A549 (cell line): ENCODE data around the gene NMT1. TPM values are rescaled to one million over a fixed set of nuclear protein-coding genes. Genes with fewer than 3 reads are reported as not detected.

Source experiments
- ATAC-seq, 2 experiments: fragments of 200-7000 bp in 1 of 2; fragments of >200 bp in 1 of 2; cut with Nextera tagmentation in 1 of 2; cut with Tn5 transposase in 1 of 2; 3 replicates each; pipeline versions ENCODE4 v1.8.0 to v1.9.1; 2018 to 2020; ENCODE audit warnings: mild to moderate bottlenecking in 1 of 2, moderate library complexity in 1 of 2
- CTCF ChIA-PET: fragments of 300-600 bp; sonication (Branson Sonifier 250); formaldehyde crosslinking; extraction: SDS; loops from one replicate; lab custom pipeline; 2021; ENCODE audit warnings: antibody characterized with exemption, inconsistent platforms; lab: Yijun Ruan, JAX
- POLR2A ChIA-PET: fragments of 350-600 bp; formaldehyde crosslinking; extraction: SDS; loops from one replicate; lab custom pipeline; 2021; ENCODE audit warnings: antibody characterized with exemption, inconsistent platforms; lab: Yijun Ruan, JAX
- DNase-seq, 2 experiments: peaks; one replicate each; pipeline versions ENCODE4 v3.0.0 to v3.0.0-alpha.2; 2011 to 2016; ENCODE audit warnings: low read depth in 1 of 2, low spot score in 1 of 2
- FAIRE-seq: peaks from 2 replicates; lab custom pipeline; 2011; peaks lifted over from hg19 to GRCh38; lab: Jason Lieb, UNC
- H3K27ac ChIP-seq, 2 experiments: fragments of >200 bp; sonication (Bioruptor Twin); formaldehyde crosslinking; 3 replicates each; pipeline ENCODE4 v1.5.1; 2016 to 2017
- H3K4me1 ChIP-seq: fragments of >200 bp; sonication (Bioruptor Twin); formaldehyde crosslinking; 3 replicates; pipeline ENCODE4 v1.6.1; 2016
- H3K4me2 ChIP-seq: fragments of >200 bp; sonication (Bioruptor Twin); formaldehyde crosslinking; 3 replicates; pipeline ENCODE4 v1.6.1; 2016
- H3K4me3 ChIP-seq: fragments of >200 bp; sonication (Bioruptor Twin); formaldehyde crosslinking; 3 replicates; pipeline ENCODE4 v1.5.1; 2016
- H3K9me3 ChIP-seq: fragments of >200 bp; sonication (Bioruptor Twin); formaldehyde crosslinking; 3 replicates; pipeline ENCODE4 v1.6.1; 2016
- CBX2 ChIP-seq: fragments of 200-600 bp; sonication (generic); IDR thresholded peaks from 2 replicates; pipeline ENCODE4 v1.6.1; 2016; ENCODE audit warnings: low read depth, mild to moderate bottlenecking, borderline replicate concordance
- CBX8 ChIP-seq: fragments of 200-600 bp; sonication (generic); IDR thresholded peaks from 2 replicates; pipeline ENCODE4 v1.6.1; 2016
- CHD2 ChIP-seq: fragments of 150-350 bp; IDR thresholded peaks from 2 replicates; pipeline ENCODE4 v1.6.1; 2014; ENCODE audit warnings: low read length; ENCODE audit not compliant: partially characterized antibody
- ESRRA ChIP-seq: fragments of 150-350 bp; IDR thresholded peaks from 2 replicates; pipeline ENCODE4 v1.6.1; 2014; ENCODE audit warnings: mild to moderate bottlenecking, low read length, borderline replicate concordance
- GATA3 ChIP-seq: IDR thresholded peaks from 2 replicates; pipeline ENCODE4 v1.6.1; 2012; ENCODE audit warnings: borderline replicate concordance
- HDAC2 ChIP-seq: fragments of 200-600 bp; sonication (generic); IDR thresholded peaks from 2 replicates; pipeline ENCODE4 v1.6.1; 2016
- HOXA7 ChIP-seq: fragments of 250-450 bp; sonication (Bioruptor Pico); IDR thresholded peaks from 2 replicates; pipeline ENCODE4 v1.5.0; 2020; ENCODE audit warnings: mild to moderate bottlenecking, moderate library complexity
- HOXB13 ChIP-seq: fragments of 250-450 bp; sonication (Bioruptor Pico); IDR thresholded peaks from 2 replicates; pipeline ENCODE4 v1.5.0; 2020; ENCODE audit warnings: low read depth, mild to moderate bottlenecking, moderate library complexity
- HOXB5 ChIP-seq: fragments of 250-450 bp; sonication (Bioruptor Pico); IDR thresholded peaks from 2 replicates; pipeline ENCODE4 v1.5.0; 2020; ENCODE audit warnings: mild to moderate bottlenecking, moderate library complexity
- JUN ChIP-seq, 2 experiments: fragments of >200 bp; sonication (Bioruptor Twin); formaldehyde crosslinking; IDR thresholded peaks; 2 replicates in 1 of 2; 3 replicates in 1 of 2; pipeline ENCODE4 v1.6.1; 2016 to 2017
- JUNB ChIP-seq: fragments of >200 bp; sonication (Bioruptor Twin); formaldehyde crosslinking; IDR thresholded peaks from 2 replicates; pipeline ENCODE4 v1.6.1; 2016
- KDM1A ChIP-seq: fragments of 200-600 bp; sonication (generic); IDR thresholded peaks from 2 replicates; pipeline ENCODE4 v1.6.1; 2016; ENCODE audit warnings: low read depth, mild to moderate bottlenecking
- KDM5A ChIP-seq: fragments of 200-600 bp; sonication (generic); IDR thresholded peaks from 2 replicates; pipeline ENCODE4 v1.6.1; 2016; ENCODE audit warnings: antibody characterized with exemption, mild to moderate bottlenecking
- MAFK ChIP-seq: fragments of 450-650 bp; IDR thresholded peaks from 2 replicates; pipeline ENCODE4 v1.6.1; 2014; ENCODE audit not compliant: partially characterized antibody
- MAZ ChIP-seq: fragments of 150-350 bp; IDR thresholded peaks from 2 replicates; pipeline ENCODE4 v1.6.1; 2014; ENCODE audit warnings: antibody characterized with exemption, low read depth, low read length, borderline replicate concordance
- NFE2L2 ChIP-seq: fragments of 150-350 bp; conservative IDR thresholded peaks from 2 replicates; pipeline ENCODE4 v1.6.1; 2014; ENCODE audit warnings: low read length
- NPAS2 ChIP-seq: fragments of 250-450 bp; sonication (Bioruptor Pico); IDR thresholded peaks from 2 replicates; pipeline ENCODE4 v1.8.0; 2022; ENCODE audit warnings: mild to moderate bottlenecking, moderate library complexity, borderline replicate concordance
- NR3C1 ChIP-seq: fragments of >200 bp; sonication (Bioruptor Twin); formaldehyde crosslinking; IDR thresholded peaks from 3 replicates; pipeline ENCODE4 v1.6.1; 2017
- POLR2A ChIP-seq: IDR thresholded peaks from 2 replicates; pipeline ENCODE4 v1.6.1; 2012; ENCODE audit warnings: mild to moderate bottlenecking, low read length
- POLR2AphosphoS2 ChIP-seq: conservative IDR thresholded peaks from 2 replicates; pipeline ENCODE4 v1.6.1; 2012; ENCODE audit warnings: low read length, improper control_type of control experiment, inconsistent platforms
- RARB ChIP-seq: fragments of 250-450 bp; sonication (Bioruptor Pico); IDR thresholded peaks from 2 replicates; pipeline ENCODE4 v1.8.0; 2021; ENCODE audit warnings: mild to moderate bottlenecking, moderate library complexity
- RNF2 ChIP-seq: fragments of 200-600 bp; sonication (generic); IDR thresholded peaks from 2 replicates; pipeline ENCODE4 v1.6.1; 2016; ENCODE audit warnings: low read depth, mild to moderate bottlenecking, antibody characterized with exemption, moderate library complexity, borderline replicate concordance
- SMC3 ChIP-seq: fragments of >200 bp; sonication (Bioruptor Twin); formaldehyde crosslinking; IDR thresholded peaks from 3 replicates; pipeline ENCODE4 v1.6.1; 2018; ENCODE audit warnings: inconsistent platforms
- SREBF2 ChIP-seq: fragments of 450-650 bp; IDR thresholded peaks from 2 replicates; pipeline ENCODE4 v1.6.1; 2014; ENCODE audit warnings: mild to moderate bottlenecking, moderate library complexity
- TFCP2L1 ChIP-seq: fragments of 250-450 bp; sonication (Bioruptor Pico); IDR thresholded peaks from 2 replicates; pipeline ENCODE4 v1.5.0; 2021; ENCODE audit warnings: mild to moderate bottlenecking
- TP53 ChIP-seq: fragments of 250-450 bp; sonication (Bioruptor Pico); IDR thresholded peaks from 2 replicates; pipeline ENCODE4 v1.5.0; 2021; ENCODE audit warnings: mild to moderate bottlenecking, moderate library complexity
- ZC3H11A ChIP-seq: fragments of 450-650 bp; IDR thresholded peaks from 2 replicates; pipeline ENCODE4 v1.6.1; 2014; ENCODE audit warnings: antibody characterized with exemption, mild to moderate bottlenecking
- ZFP36 ChIP-seq: fragments of 450-650 bp; IDR thresholded peaks from 2 replicates; pipeline ENCODE4 v1.6.1; 2014; ENCODE audit warnings: borderline replicate concordance; ENCODE audit not compliant: partially characterized antibody
- ZNF302 ChIP-seq: fragments of 250-450 bp; sonication (Bioruptor Pico); IDR thresholded peaks from 2 replicates; pipeline ENCODE4 v1.9.0; 2021; ENCODE audit warnings: inconsistent platforms, mild to moderate bottlenecking, moderate library complexity
- ZSCAN20 ChIP-seq: fragments of 250-450 bp; sonication (Bioruptor Pico); IDR thresholded peaks from 2 replicates; pipeline ENCODE4 v1.8.0; 2022; ENCODE audit warnings: mild to moderate bottlenecking, moderate library complexity
- WGBS: methylation state at CpG from one replicate; pipeline ENCODE4 v1.1.6; 2017; ENCODE audit errors: missing lambda C conversion rate; 5-methylcytosine and 5-hydroxymethylcytosine counted together
- polyA plus RNA-seq, 4 experiments: library from polyadenylated mRNA; depleted of rRNA in 3 of 4; stranded (reverse); fragments of >200 nt; fragmentation: RNase III in 1 of 4; extraction: RNeasy Plus Mini Kit Qiagen cat#74134 plus additional on column Dnase treatment in 1 of 4; gene quantifications; 2 replicates in 3 of 4; 3 replicates in 1 of 4; pipeline ENCODE4 v1.2.3, GENCODE V29; 2011 to 2017
- TF ChIP-seq, protein P1 (sequence below): fragments of >200 bp; sonication (Bioruptor Twin); formaldehyde crosslinking; IDR thresholded peaks from 3 replicates; pipeline ENCODE4 v1.5.1; 2016
- TF ChIP-seq, protein P2 (sequence below): fragments of 150-350 bp; IDR thresholded peaks from 2 replicates; pipeline ENCODE4 v1.6.1; 2014; ENCODE audit warnings: low read depth, mild to moderate bottlenecking, low read length
- TF ChIP-seq, protein P3 (sequence below): fragments of >200 bp; sonication (Bioruptor Twin); formaldehyde crosslinking; IDR thresholded peaks from 2 replicates; pipeline ENCODE4 v1.6.1; 2016
- TF ChIP-seq, protein P4 (sequence below): IDR thresholded peaks from 2 replicates; pipeline ENCODE4 v1.6.1; 2012
- TF ChIP-seq, protein P5 (sequence below): fragments of >200 bp; sonication (Bioruptor Twin); formaldehyde crosslinking; IDR thresholded peaks from 3 replicates; pipeline ENCODE4 v1.6.1; 2016

Gene NMT1
- polyA plus RNA-seq, 2 of the 4 experiments (the other 2 are of a cell fraction), result 82.9 to 270 TPM

DNA sequence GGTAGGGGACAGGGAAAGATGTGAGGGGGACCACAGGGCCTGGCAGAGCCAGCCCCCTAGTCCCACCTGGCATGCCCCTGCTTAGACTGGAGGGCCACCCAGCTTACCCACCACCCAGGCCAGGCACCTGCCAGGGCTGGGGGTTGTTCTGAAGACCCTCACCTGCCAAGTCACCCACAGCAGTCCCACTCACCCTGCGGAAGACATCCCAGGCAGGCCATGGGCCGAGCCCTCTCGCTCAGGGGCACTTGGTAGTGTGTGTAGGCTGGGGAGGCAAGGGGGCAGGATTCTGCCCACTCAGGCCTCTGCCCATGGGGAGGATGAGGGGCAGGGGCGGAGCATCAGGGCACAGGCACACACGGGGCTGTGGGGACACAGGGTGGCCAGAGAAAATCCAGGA lies 67.2 kb downstream of the NMT1 start:
- ATAC-seq (no peak), FAIRE-seq (no peak), DNase-seq (no peak)
- Histone ChIP-seq H3K4me2 (peak overlapping the region; percentile 90), H3K9me3 (no peaks in the 10 kb centered on the region), H3K4me3 (peak overlapping the region; percentile 98; the same call in 2 of the 3 replicates), H3K4me1 (peaks cover 77% of the 10 kb centered on the region)
- CTCF ChIA-PET, result interaction anchor here (1.0 to 20.1 kb wide), 10 partner anchors 12 to 217 kb away, joined by 3 to 742 read pairs (median 105); partner anchors contain the start of genes HEXIM1 and HEXIM2
- POLR2A ChIA-PET, result interaction anchor here (2.3 kb wide), 1 partner anchor 67 kb away, joined by 8 read pairs; the partner anchor contains the start of gene NMT1
- WGBS, result 50% methylated on average over 5 of the region's 5 CpGs
- TF ChIP-seq, protein P1, sequence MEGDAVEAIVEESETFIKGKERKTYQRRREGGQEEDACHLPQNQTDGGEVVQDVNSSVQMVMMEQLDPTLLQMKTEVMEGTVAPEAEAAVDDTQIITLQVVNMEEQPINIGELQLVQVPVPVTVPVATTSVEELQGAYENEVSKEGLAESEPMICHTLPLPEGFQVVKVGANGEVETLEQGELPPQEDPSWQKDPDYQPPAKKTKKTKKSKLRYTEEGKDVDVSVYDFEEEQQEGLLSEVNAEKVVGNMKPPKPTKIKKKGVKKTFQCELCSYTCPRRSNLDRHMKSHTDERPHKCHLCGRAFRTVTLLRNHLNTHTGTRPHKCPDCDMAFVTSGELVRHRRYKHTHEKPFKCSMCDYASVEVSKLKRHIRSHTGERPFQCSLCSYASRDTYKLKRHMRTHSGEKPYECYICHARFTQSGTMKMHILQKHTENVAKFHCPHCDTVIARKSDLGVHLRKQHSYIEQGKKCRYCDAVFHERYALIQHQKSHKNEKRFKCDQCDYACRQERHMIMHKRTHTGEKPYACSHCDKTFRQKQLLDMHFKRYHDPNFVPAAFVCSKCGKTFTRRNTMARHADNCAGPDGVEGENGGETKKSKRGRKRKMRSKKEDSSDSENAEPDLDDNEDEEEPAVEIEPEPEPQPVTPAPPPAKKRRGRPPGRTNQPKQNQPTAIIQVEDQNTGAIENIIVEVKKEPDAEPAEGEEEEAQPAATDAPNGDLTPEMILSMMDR, result no peak
- TF ChIP-seq KDM1A (no peak), HOXA7 (CRISPR knock-in tag) (no peak), SREBF2 (no peak), ZFP36 (no peak), POLR2A (0 out of 2 replicates have a peak, but pooled peaks have one; percentile 2), RARB (CRISPR knock-in tag) (no peak), MAFK (no peak), KDM5A (no peak), JUN (IDR thresholded peaks at IDR 0.05) (no peak), ZSCAN20 (CRISPR knock-in tag) (no peak), CHD2 (no peak), NFE2L2 (no peak), RNF2 (no peak), ZC3H11A (no peak), TFCP2L1 (CRISPR knock-in tag) (no peak), TP53 (CRISPR knock-in tag) (no peak), JUNB (no peak), HOXB13 (peak; percentile 60; the same call in 1 of the 2 replicates), ESRRA (no peak), NR3C1 (no peak), HOXB5 (0 out of 2 replicates have a peak, but pooled peaks have one; percentile 49), ZNF302 (0 out of 2 replicates have a peak, but pooled peaks have one; percentile 28)
- TF ChIP-seq, protein P2, sequence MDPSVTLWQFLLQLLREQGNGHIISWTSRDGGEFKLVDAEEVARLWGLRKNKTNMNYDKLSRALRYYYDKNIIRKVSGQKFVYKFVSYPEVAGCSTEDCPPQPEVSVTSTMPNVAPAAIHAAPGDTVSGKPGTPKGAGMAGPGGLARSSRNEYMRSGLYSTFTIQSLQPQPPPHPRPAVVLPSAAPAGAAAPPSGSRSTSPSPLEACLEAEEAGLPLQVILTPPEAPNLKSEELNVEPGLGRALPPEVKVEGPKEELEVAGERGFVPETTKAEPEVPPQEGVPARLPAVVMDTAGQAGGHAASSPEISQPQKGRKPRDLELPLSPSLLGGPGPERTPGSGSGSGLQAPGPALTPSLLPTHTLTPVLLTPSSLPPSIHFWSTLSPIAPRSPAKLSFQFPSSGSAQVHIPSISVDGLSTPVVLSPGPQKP, result no peak
- TF ChIP-seq, protein P3, sequence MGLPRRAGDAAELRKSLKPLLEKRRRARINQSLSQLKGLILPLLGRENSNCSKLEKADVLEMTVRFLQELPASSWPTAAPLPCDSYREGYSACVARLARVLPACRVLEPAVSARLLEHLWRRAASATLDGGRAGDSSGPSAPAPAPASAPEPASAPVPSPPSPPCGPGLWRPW, result no peak
- TF ChIP-seq, all 56 proteins: peak for 4
- peak overlapping the region; percentile 95 to 99 for H3K27ac ChIP-seq

DNA sequence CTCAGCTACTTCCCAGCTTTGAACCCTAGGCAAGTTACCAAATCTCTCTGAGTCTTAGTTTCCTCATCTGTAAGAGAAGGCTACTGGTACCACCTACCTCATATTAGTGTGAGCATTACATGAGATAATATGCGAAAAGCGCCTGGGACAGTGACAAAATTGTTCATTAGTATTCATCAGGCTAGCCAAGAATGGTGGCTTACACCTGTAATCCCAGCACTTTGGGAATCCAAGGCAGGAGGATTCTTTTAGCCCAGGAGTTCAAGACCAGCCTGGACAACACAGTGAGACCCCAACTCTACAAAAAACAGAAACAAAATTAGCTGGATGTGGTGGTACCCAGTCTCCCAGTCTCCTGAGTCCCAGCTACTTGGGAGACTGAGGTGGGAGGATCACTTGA lies 67.9 kb downstream of the NMT1 start:
- 0 out of 3 replicates have a peak overlapping the region, but pooled peaks have one; percentile 98 for H3K4me3 ChIP-seq
- ChIA-PET POLR2A (no interaction called here), CTCF (interaction anchor here (0.7 to 20.1 kb wide), 12 partner anchors 12 to 218 kb away, joined by 3 to 742 read pairs (median 6); partner anchors contain the start of genes HEXIM1 and HEXIM2)
- FAIRE-seq, result no peak
- DNase-seq, result no peak
- ATAC-seq, result no peak
- H3K4me2 ChIP-seq, result peak overlapping the region; percentile 90
- WGBS, result 96% methylated on average over 2 of the region's 2 CpGs
- H3K4me1 ChIP-seq, result peaks cover 71% of the 10 kb centered on the region
- H3K9me3 ChIP-seq, result no peaks in the 10 kb centered on the region
- peak overlapping the region; percentile 95 to 99 for H3K27ac ChIP-seq
- TF ChIP-seq GATA3 (no peak), HDAC2 (no peak), KDM5A (no peak), POLR2AphosphoS2 (no peak), NPAS2 (CRISPR knock-in tag) (no peak), CBX2 (no peak), SMC3 (no peak), CBX8 (no peak), MAZ (no peak)
- TF ChIP-seq, protein P1, result no peak
- TF ChIP-seq, protein P4, sequence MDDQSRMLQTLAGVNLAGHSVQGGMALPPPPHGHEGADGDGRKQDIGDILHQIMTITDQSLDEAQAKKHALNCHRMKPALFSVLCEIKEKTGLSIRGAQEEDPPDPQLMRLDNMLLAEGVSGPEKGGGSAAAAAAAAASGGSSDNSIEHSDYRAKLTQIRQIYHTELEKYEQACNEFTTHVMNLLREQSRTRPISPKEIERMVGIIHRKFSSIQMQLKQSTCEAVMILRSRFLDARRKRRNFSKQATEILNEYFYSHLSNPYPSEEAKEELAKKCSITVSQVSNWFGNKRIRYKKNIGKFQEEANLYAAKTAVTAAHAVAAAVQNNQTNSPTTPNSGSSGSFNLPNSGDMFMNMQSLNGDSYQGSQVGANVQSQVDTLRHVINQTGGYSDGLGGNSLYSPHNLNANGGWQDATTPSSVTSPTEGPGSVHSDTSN, result no peak
- TF ChIP-seq, protein P5, sequence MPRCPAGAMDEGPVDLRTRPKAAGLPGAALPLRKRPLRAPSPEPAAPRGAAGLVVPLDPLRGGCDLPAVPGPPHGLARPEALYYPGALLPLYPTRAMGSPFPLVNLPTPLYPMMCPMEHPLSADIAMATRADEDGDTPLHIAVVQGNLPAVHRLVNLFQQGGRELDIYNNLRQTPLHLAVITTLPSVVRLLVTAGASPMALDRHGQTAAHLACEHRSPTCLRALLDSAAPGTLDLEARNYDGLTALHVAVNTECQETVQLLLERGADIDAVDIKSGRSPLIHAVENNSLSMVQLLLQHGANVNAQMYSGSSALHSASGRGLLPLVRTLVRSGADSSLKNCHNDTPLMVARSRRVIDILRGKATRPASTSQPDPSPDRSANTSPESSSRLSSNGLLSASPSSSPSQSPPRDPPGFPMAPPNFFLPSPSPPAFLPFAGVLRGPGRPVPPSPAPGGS, result no peak
